Adrenal gland (tissue), 12 donors: ENCODE data around the gene CEACAM21. TPM values are rescaled to one million over a fixed set of nuclear protein-coding genes. Genes with fewer than 3 reads are reported as not detected.

ENCODE experiments used
- DNase-seq, 7 donors: peaks; one replicate each; pipeline ENCODE4 v3.0.0-alpha.2; 2019 to 2020
- H3K27ac ChIP-seq, 5 donors: fragments of 200-600 bp; sonication (generic) in 4 of 5; 1 replicate in 3 of 5; 2 replicates in 2 of 5; pipeline versions ENCODE4 v1.5.1 to v1.8.0; 2016 to 2020; ENCODE audit warnings: mild to moderate bottlenecking in 1 of 5
- H3K27me3 ChIP-seq: fragments of 200-600 bp; 2 replicates; pipeline ENCODE4 v1.8.0; 2021
- H3K36me3 ChIP-seq, 2 donors: fragments of 200-600 bp; replicated peaks in 1 of 2; 1 replicate in 1 of 2; 2 replicates in 1 of 2; pipeline versions ENCODE4 v1.5.1 to v1.8.0; 2018 to 2022
- H3K4me1 ChIP-seq, 2 donors: fragments of 200-600 bp; replicated peaks in 1 of 2; 1 replicate in 1 of 2; 2 replicates in 1 of 2; pipeline versions ENCODE4 v1.5.1 to v1.8.0; 2018 to 2021
- H3K4me3 ChIP-seq, 4 donors: fragments of 200-600 bp; sonication (generic) in 3 of 4; one replicate each; pipeline ENCODE4 v1.5.1; 2016 to 2018
- H3K9me3 ChIP-seq, 3 donors: fragments of 200-600 bp; sonication (generic) in 1 of 3; replicated peaks in 1 of 3; 1 replicate in 2 of 3; 2 replicates in 1 of 3; pipeline versions ENCODE4 v1.5.1 to v1.8.0; 2016 to 2021
- POLR2A ChIP-seq, 2 donors: fragments of 450-650 bp; IDR thresholded peaks; one replicate each; pipeline ENCODE4 v1.6.1; 2017; ENCODE audit warnings: antibody characterized with exemption in 2 of 2, mild to moderate bottlenecking in 2 of 2, moderate library complexity in 1 of 2
- WGBS, 4 donors: extraction: QIAGEN DNeasy Blood & Tissue Kit in 2 of 4; methylation state at CpG; one replicate each; pipeline versions ENCODE4 v1.1.5 to v1.1.7; 2013 to 2017; 5-methylcytosine and 5-hydroxymethylcytosine counted together
- intact Hi-C, 2 donors: fragments of 100-400 bp; cut with DNase I; formaldehyde crosslinking; loops; one replicate each; pipeline versions ENCODE4 v1.14.1 to v1.15.0; 2022 to 2023
- polyA plus RNA-seq, 3 donors: library from polyadenylated mRNA; stranded (reverse); fragments of 200-250 nt in 2 of 3; fragments of 350-450 nt in 1 of 3; fragmentation: Illumina TruSeq in 1 of 3; extraction: RNeasy Lipid Tissue Mini Kit (QIAGEN cat#74804) in 1 of 3; gene quantifications; one replicate each; pipeline ENCODE4 v1.2.3, GENCODE V29; 2013 to 2014
- total RNA-seq, 9 donors: library from RNA; depleted of rRNA in 4 of 9; stranded (reverse); fragments of >200 nt in 4 of 9; fragments of 120-200 nt in 1 of 9; fragmentation: NEBNext Ultra II Directional in 1 of 9; extraction: Animal tissue kit (Norgen Biotek cat#: 25700) in 1 of 9; gene quantifications; one replicate each; pipeline versions ENCODE4 v1.1.0 to v1.2.4, GENCODE V29; 2013 to 2023
- TF ChIP-seq, protein P1 (sequence below), 6 experiments: fragments of 450-650 bp in 4 of 6; fragments of 200-600 bp in 2 of 6; sonication (generic) in 1 of 6; IDR thresholded peaks; 1 replicate in 5 of 6; 2 replicates in 1 of 6; pipeline versions ENCODE4 v1.5.1 to v1.8.0; 2016 to 2021; ENCODE audit warnings: antibody characterized with exemption in 6 of 6, mild to moderate bottlenecking in 2 of 6, moderate library complexity in 1 of 6
- donor health status: healthy with polysubstance abuse.
- donor health status: Bipolar disorder and iron deficiency.
- donor health status: DM: yes; HTN: yes; CAD: no.
- donor health status: DM: no; HTN: no; CAD: no.
- donor health status: DM: no; HTN: no; CAD: no.
- donor health status: DM: yes; HTN: yes; CAD: no.

CEACAM21 gene
- total and polyA plus RNA-seq, 12 donors = 0.50 to 4.7 (median 1.6) TPM; not detected in 1

- no peaks in the 10 kb centered on the region for H3K9me3 ChIP-seq
- peaks cover 0 to 7% of the 10 kb centered on the region in 2 donors for H3K4me1 ChIP-seq
- no peaks in the 10 kb centered on the region for H3K36me3 ChIP-seq
- no peak for TF ChIP-seq POLR2A (IDR thresholded peaks at IDR 0.05)
- TF ChIP-seq, protein P1, sequence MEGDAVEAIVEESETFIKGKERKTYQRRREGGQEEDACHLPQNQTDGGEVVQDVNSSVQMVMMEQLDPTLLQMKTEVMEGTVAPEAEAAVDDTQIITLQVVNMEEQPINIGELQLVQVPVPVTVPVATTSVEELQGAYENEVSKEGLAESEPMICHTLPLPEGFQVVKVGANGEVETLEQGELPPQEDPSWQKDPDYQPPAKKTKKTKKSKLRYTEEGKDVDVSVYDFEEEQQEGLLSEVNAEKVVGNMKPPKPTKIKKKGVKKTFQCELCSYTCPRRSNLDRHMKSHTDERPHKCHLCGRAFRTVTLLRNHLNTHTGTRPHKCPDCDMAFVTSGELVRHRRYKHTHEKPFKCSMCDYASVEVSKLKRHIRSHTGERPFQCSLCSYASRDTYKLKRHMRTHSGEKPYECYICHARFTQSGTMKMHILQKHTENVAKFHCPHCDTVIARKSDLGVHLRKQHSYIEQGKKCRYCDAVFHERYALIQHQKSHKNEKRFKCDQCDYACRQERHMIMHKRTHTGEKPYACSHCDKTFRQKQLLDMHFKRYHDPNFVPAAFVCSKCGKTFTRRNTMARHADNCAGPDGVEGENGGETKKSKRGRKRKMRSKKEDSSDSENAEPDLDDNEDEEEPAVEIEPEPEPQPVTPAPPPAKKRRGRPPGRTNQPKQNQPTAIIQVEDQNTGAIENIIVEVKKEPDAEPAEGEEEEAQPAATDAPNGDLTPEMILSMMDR (IDR thresholded peaks at IDR 0.05) = no peak
- H3K27me3 ChIP-seq = peaks cover 1% of the 10 kb centered on the region
- WGBS, 4 donors = 64 to 71% (median 67%) methylated on average over 4 of the region's 4 CpGs
- intact Hi-C loops = loop anchor here in 1 of 2 donors (10.0 kb wide), 1 partner anchor 85 kb away; the partner anchor contains the start of gene ERICH4
- peak overlapping the region in 1 of 4 donors; percentile 24 for H3K4me3 ChIP-seq
- peak overlapping the region in 3 of 5 donors; percentile 57 to 91 (median 83) for H3K27ac ChIP-seq
- no peak for DNase-seq
Observed at GRCh38 chr19:41530184-41530534, 45.8 kb upstream of the CEACAM21 start.

GRCh38 chr19:41530761-41531301 is 45.1 kb upstream of the CEACAM21 start:
- peak in 6 of 7 donors; percentile 21 to 65 (median 44) for DNase-seq
- 48 to 58% (median 49%) methylated on average over 8 of the region's 8 CpGs for WGBS, 4 donors
- H3K36me3 ChIP-seq = no peaks in the 10 kb centered on the region
- H3K27ac ChIP-seq = peak overlapping the region in 4 of 5 donors; percentile 27 to 91 (median 70)
- H3K9me3 ChIP-seq = no peaks in the 10 kb centered on the region
- TF ChIP-seq, protein P1 (IDR thresholded peaks at IDR 0.05) = no peak
- TF ChIP-seq POLR2A (IDR thresholded peaks at IDR 0.05) = no peak
- H3K4me3 ChIP-seq = peak overlapping the region in 1 of 4 donors; percentile 24
- intact Hi-C loops = loop anchor here in 1 of 2 donors (10.0 kb wide), 1 partner anchor 86 kb away; the partner anchor contains the start of gene ERICH4
- peaks cover 0 to 7% of the 10 kb centered on the region in 2 donors for H3K4me1 ChIP-seq
- H3K27me3 ChIP-seq = no peaks in the 10 kb centered on the region

DNA sequence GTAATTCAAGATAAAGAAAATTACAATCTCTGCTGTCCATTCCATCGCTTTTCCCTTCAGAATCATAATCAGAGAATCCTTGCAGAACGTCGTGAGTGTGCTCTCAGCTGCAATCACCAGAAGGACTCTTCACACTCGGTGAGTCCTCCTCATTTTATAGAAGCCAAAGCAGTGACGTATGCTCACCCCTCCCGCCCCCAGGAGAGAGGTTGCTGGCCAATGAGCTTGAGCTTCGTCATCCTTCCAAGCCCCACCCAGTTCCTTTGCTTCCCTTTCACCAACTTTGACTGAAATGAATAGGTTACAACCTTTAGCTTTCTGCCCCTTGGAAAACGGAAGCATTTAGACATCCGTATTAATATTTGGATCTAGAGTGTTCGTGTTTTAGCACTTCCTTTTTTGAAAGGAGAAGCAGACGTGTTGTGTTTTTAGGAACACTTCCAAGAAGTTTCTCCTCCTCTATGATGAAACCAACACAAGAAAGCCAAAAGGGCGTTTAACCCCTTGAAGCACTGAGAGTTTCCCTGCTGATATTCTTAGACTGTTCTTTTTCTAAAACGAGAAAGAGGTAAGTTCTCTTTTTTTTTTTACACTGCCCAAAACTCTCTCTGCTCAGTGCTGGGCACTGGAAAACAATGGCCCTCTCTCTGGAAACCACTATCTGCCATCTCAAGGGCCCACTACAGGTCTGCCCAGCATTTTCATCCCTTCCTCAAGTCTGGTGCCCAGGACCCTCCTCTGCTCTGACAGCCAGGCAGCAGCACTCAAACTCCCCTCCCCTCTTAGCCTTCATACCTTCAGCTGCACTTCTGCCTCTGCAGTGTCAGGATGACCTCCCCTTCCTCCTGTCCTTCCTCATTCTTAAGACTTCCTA is 44.3 kb upstream of the CEACAM21 start:
- peaks cover 0 to 7% of the 10 kb centered on the region in 2 donors for H3K4me1 ChIP-seq
- no peaks in the 10 kb centered on the region for H3K36me3 ChIP-seq
- H3K27ac ChIP-seq = peak overlapping the region in 4 of 5 donors; percentile 51 to 91 (median 70)
- H3K4me3 ChIP-seq = no peak overlapping the region
- WGBS, 4 donors = 20 to 30% (median 22%) methylated on average over 13 of the region's 13 CpGs
- peak; percentile 62 to 85 for TF ChIP-seq POLR2A (IDR thresholded peaks at IDR 0.05)
- TF ChIP-seq, protein P1 (IDR thresholded peaks at IDR 0.05) = no peak
- no peaks in the 10 kb centered on the region for H3K9me3 ChIP-seq
- intact Hi-C loops = loop anchor here in 1 of 2 donors (10.0 kb wide), 1 partner anchor 87 kb away; the partner anchor contains the start of gene ERICH4
- DNase-seq = peak; percentile 47 to 91 (median 75)
- no peaks in the 10 kb centered on the region for H3K27me3 ChIP-seq

GRCh38 chr19:41532526-41532925 is 43.4 kb upstream of the CEACAM21 start:
- no peak overlapping the region for H3K27ac ChIP-seq
- intact Hi-C loops = loop anchor here in 1 of 2 donors (10.0 kb wide), 1 partner anchor 88 kb away; the partner anchor contains the start of gene ERICH4
- no peak overlapping the region for H3K4me3 ChIP-seq
- H3K4me1 ChIP-seq = peaks cover 0 to 7% of the 10 kb centered on the region in 2 donors
- TF ChIP-seq POLR2A (IDR thresholded peaks at IDR 0.05) = no peak
- TF ChIP-seq, protein P1 (IDR thresholded peaks at IDR 0.05) = no peak
- H3K27me3 ChIP-seq = no peaks in the 10 kb centered on the region
- H3K9me3 ChIP-seq = no peaks in the 10 kb centered on the region
- H3K36me3 ChIP-seq = no peaks in the 10 kb centered on the region
- DNase-seq = no peak
